HG03159 (cell line): Measurements from ENCODE around the gene ABCB4.

Experiments
- ATAC-seq: cut with Tn5 transposase; IDR thresholded peaks from one replicate; pipeline ENCODE4 v1.9.1; 2021; ENCODE audit warnings: mild to moderate bottlenecking, moderate library complexity; ENCODE audit not compliant: unreplicated experiment

The ABCB4 gene

DNA sequence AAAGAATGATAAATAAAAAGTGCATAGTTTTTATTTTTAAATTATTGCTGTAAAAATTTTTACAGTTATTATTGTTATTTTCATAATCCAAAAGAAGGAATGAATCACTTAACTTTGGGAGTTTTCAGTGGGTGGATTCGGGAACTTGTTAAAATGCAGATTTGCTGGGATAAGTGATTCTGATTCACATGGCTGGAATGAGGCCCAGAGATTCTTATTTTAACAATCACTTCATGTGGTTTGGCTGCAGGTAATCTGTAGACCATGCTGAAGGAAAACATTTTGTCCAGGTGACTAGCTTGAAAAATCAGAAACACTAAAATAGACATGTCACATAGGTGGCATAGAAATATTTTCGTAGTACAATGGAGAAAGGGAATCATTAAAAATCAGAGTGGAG lies 116.1 kb downstream of the ABCB4 start:
- ATAC-seq, result no peak

DNA sequence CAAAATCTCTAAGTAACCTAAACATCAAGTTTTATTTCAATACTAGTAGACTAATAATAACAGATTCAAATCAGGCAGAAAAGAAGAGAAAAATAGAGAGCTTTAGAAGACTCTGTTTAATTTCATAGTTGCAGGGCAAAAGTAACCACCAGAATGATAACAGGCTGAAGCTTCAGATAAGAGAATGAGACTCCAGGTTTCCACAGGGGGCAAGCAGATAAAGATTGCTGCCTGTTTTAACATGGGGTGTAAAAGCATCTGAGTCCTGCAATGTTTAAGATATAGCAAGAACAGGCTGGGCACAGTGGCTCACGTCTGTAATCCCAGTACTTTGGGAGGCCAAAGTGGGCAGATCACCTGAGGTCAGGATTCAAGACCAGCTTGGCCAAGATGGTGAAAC lies 119.0 kb downstream of the ABCB4 start:
- no peak for ATAC-seq

- no peak for ATAC-seq
Observed at GRCh38 chr7:87354749-87355148, 120.7 kb downstream of the ABCB4 start.
